WERI-Rb-1 (cell line): Measurements from ENCODE around the gene TPSG1.

Experiments used
- DNase-seq: peaks from one replicate; pipeline ENCODE4 v3.0.0-alpha.2; 2020
- H3K27ac ChIP-seq: fragments of 250-450 bp; sonication (Bioruptor Pico); 2 replicates; pipeline ENCODE4 v1.5.1; 2020; ENCODE audit warnings: mild to moderate bottlenecking, moderate library complexity
- H3K27me3 ChIP-seq: fragments of 250-450 bp; sonication (Bioruptor Pico); 2 replicates; pipeline ENCODE4 v1.5.1; 2021; ENCODE audit warnings: mild to moderate bottlenecking, low read depth, moderate library complexity; ENCODE audit not compliant: insufficient read depth, severe bottlenecking
- H3K36me3 ChIP-seq: fragments of 250-450 bp; sonication (Bioruptor Pico); 2 replicates; pipeline ENCODE4 v1.5.1; 2020; ENCODE audit warnings: mild to moderate bottlenecking, moderate library complexity
- H3K4me3 ChIP-seq: 2 replicates; pipeline ENCODE4 v1.5.1; 2011; ENCODE audit warnings: low read depth, mild to moderate bottlenecking, control low read depth, low read length
- H3K9me3 ChIP-seq: fragments of 250-450 bp; sonication (Bioruptor Pico); 2 replicates; pipeline ENCODE4 v1.5.1; 2021; ENCODE audit warnings: mild to moderate bottlenecking, moderate library complexity; ENCODE audit not compliant: severe bottlenecking
- TF ChIP-seq, protein P1 (sequence below): IDR thresholded peaks from 2 replicates; pipeline ENCODE4 v1.5.1; 2011; ENCODE audit warnings: low read depth, mild to moderate bottlenecking, control low read depth, inconsistent platforms, low read length

Gene TPSG1

DNA sequence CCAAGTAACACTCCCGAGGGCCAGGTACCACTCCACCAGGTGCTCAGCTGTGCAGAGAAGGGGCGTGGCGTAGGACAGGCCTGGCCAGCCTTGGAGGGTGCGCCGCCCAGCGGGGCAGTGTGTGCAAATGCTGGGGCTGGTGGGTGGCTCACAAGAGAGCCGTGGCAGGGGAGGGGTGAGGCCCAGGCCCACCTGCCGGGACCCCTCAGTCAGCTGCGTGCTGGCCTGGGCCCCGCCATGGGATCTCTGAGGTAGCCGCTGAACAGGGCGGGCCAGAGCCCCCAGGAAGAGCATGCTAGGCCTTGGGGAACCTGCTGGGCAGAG is 8.8 kb downstream of the TPSG1 start:
- Histone ChIP-seq H3K27me3 (no peaks in the 10 kb centered on the region), H3K36me3 (peaks cover 93% of the 10 kb centered on the region), H3K4me3 (no peak overlapping the region), H3K9me3 (no peaks in the 10 kb centered on the region), H3K27ac (peak overlapping the region; percentile 34)
- TF ChIP-seq, protein P1, sequence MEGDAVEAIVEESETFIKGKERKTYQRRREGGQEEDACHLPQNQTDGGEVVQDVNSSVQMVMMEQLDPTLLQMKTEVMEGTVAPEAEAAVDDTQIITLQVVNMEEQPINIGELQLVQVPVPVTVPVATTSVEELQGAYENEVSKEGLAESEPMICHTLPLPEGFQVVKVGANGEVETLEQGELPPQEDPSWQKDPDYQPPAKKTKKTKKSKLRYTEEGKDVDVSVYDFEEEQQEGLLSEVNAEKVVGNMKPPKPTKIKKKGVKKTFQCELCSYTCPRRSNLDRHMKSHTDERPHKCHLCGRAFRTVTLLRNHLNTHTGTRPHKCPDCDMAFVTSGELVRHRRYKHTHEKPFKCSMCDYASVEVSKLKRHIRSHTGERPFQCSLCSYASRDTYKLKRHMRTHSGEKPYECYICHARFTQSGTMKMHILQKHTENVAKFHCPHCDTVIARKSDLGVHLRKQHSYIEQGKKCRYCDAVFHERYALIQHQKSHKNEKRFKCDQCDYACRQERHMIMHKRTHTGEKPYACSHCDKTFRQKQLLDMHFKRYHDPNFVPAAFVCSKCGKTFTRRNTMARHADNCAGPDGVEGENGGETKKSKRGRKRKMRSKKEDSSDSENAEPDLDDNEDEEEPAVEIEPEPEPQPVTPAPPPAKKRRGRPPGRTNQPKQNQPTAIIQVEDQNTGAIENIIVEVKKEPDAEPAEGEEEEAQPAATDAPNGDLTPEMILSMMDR: no peak
- no peak for DNase-seq

DNA sequence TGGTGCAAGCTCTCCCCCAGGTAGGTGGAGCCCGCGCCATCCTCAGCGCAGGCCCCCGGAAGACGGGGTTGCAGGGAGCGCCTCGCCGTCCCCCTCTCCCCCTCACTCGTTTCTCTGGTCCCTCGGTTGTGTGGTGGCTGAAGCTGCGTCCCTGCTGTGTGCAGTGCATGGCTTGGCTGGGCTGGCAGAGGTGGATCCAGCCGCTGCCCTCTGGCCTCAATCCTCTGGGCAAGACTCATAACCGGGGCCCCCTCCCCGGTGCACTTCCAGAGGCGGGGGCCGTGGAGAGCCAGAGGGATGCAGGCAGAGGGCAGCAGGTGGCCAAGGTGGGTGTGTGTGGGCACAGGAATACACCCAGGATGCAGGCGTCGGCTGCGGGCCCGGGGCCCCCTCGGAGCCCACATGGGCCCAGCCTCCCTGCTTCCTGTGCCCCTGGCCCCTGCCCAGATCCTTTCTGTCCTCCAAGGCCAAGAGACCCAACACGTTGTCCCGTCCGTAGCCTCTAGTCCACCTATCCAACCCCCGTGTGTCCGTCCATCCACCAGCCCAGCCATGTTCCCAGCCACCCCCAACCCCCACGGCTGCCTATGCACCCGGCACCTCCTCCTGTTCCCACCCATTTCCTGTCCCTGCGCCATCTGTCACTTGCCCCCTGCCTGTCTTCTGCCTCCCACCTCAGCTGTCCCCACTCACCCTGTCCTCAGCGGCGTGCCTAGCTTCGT is 9.3 kb downstream of the TPSG1 start:
- TF ChIP-seq, protein P1: no peak
- Histone ChIP-seq H3K4me3 (no peak overlapping the region), H3K27me3 (no peaks in the 10 kb centered on the region), H3K9me3 (no peaks in the 10 kb centered on the region), H3K36me3 (peaks cover 93% of the 10 kb centered on the region), H3K27ac (peak overlapping the region; percentile 40)
- peak; percentile 72 for DNase-seq

DNA sequence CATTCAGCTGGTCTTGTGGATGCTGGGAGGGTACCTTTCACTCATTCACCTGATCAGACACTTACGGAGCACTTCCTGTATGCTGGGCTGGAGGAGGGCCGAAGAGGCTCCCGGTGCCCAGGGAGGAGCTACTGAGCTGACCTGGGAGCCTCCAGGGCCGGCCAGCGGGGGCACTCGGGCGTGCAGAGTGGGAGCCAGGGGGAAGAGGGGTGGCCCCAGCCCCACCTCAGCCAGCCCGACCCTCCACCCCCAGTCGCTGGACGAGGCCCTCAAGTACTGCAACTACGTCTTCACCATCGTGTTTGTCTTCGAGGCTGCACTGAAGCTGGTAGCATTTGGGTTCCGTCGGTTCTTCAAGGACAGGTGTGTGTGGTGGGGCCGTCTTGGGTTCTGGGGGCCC is 10.3 kb downstream of the TPSG1 start:
- DNase-seq: no peak
- TF ChIP-seq, protein P1: no peak
- no peak overlapping the region for H3K4me3 ChIP-seq
- H3K9me3 ChIP-seq: no peaks in the 10 kb centered on the region
- no peak overlapping the region for H3K27ac ChIP-seq
- peaks cover 86% of the 10 kb centered on the region for H3K36me3 ChIP-seq
- no peaks in the 10 kb centered on the region for H3K27me3 ChIP-seq

DNA sequence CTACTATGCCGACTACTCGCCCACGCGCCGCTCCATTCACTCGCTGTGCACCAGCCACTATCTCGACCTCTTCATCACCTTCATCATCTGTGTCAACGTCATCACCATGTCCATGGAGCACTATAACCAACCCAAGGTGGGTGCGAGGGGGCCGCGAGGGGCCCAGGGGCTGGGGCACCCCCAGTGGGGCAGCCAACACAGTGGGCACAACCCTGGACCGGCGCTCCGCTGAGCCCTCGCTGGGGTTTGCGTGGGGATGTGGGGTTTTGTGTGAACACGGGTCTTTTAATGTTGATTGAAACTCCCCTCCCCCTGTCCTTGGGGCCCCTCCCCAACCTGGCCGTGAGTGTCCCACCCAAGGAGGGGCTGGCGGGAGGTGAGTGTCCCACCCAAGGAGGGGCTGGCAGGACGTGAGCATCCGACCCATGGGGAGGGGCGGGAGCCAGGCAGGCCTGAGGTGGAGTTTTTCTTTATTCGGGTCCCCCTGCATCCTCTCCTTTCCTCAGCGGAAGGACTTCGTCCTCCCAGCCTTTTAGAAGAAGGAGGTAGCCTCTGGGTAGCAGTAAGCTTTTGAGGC is 11.2 kb downstream of the TPSG1 start:
- TF ChIP-seq, protein P1: no peak
- Histone ChIP-seq H3K4me3 (no peak overlapping the region), H3K27ac (no peak overlapping the region), H3K27me3 (no peaks in the 10 kb centered on the region), H3K36me3 (peaks cover 86% of the 10 kb centered on the region), H3K9me3 (no peaks in the 10 kb centered on the region)
- no peak for DNase-seq

DNA sequence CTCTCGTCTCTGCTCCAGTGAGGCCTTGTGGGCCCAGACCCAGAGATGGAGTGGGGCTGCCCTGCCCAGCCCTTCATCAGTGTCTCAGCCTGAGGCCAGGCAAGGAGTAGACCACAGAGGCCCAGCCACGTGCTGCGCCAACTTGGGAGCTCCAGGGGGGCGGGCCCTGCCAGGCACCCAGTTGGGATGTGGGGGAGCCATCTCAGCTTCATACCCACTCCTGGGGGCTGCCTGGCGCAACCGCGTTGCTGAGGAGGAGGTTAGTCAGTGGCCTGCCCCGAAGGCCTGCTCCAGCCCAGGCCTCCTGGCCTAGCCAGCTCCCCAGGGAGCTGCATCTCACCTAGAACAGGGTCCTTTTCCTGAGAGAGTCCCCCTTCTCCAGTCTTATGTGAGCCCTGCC is 11.8 kb downstream of the TPSG1 start:
- DNase-seq: no peak
- Histone ChIP-seq H3K36me3 (peaks cover 89% of the 10 kb centered on the region), H3K27me3 (no peaks in the 10 kb centered on the region), H3K4me3 (no peak overlapping the region), H3K9me3 (no peaks in the 10 kb centered on the region), H3K27ac (no peak overlapping the region)
- TF ChIP-seq, protein P1: no peak
